Prostate gland (tissue), 2 donors: ENCODE measurements around the gene PTPRM. TPM values are rescaled to one million over a fixed set of nuclear protein-coding genes. Genes with fewer than 3 reads are reported as not detected.

Source experiments
- DNase-seq: peaks from one replicate; pipeline ENCODE4 v3.0.0-alpha.2; 2019; ENCODE audit warnings: low spot score
- H3K27ac ChIP-seq, 2 donors: fragments of 200-600 bp; sonication (generic); 2 replicates each; pipeline ENCODE4 v1.5.1; 2017 to 2019
- H3K27me3 ChIP-seq: fragments of 200-600 bp; sonication (generic); replicated peaks from 2 replicates; pipeline ENCODE4 v1.5.1; 2019; ENCODE audit not compliant: insufficient read depth
- H3K36me3 ChIP-seq, 2 donors: fragments of 200-600 bp; sonication (generic); 1 replicate in 1 of 2; 2 replicates in 1 of 2; pipeline versions ENCODE4 v1.5.1 to v1.8.1; 2017 to 2019
- H3K4me1 ChIP-seq: fragments of 200-600 bp; sonication (generic); replicated peaks from 2 replicates; pipeline ENCODE4 v1.5.1; 2019
- H3K4me3 ChIP-seq, 2 donors: fragments of 200-600 bp; sonication (generic); 2 replicates each; pipeline ENCODE4 v1.5.1; 2017 to 2019
- H3K9me3 ChIP-seq: fragments of 200-600 bp; sonication (generic); 2 replicates; pipeline ENCODE4 v1.5.1; 2017
- POLR2A ChIP-seq: fragments of 450-650 bp; IDR thresholded peaks from one replicate; pipeline ENCODE4 v1.6.1; 2016; ENCODE audit warnings: antibody characterized with exemption, mild to moderate bottlenecking
- POLR2AphosphoS5 ChIP-seq: sonication (generic); formaldehyde crosslinking; IDR thresholded peaks from one replicate; pipeline ENCODE4 v1.6.1; 2017; ENCODE audit warnings: antibody characterized with exemption
- WGBS: methylation state at CpG from one replicate; pipeline ENCODE4 v1.1.5; 2018; 5-methylcytosine and 5-hydroxymethylcytosine counted together
- intact Hi-C: fragments of 100-400 bp; cut with DNase I; formaldehyde crosslinking; loops from one replicate; pipeline ENCODE4 v1.14.2; 2022
- total RNA-seq, 2 donors: library from RNA; depleted of rRNA; stranded (reverse); fragments of >200 nt; gene quantifications; one replicate each; pipeline ENCODE4 v1.1.0, GENCODE V29; 2016
- TF ChIP-seq, protein P1 (sequence below), 4 experiments: fragments of 200-600 bp in 2 of 4; fragments of 450-650 bp in 2 of 4; sonication (generic) in 2 of 4; IDR thresholded peaks; 1 replicate in 3 of 4; 2 replicates in 1 of 4; pipeline ENCODE4 v1.5.1; 2016 to 2019; ENCODE audit warnings: antibody characterized with exemption in 4 of 4, mild to moderate bottlenecking in 2 of 4, moderate library complexity in 2 of 4

The PTPRM gene
- total RNA-seq, 2 donors from 2014 or later = 32.9 to 92.6 TPM

DNA sequence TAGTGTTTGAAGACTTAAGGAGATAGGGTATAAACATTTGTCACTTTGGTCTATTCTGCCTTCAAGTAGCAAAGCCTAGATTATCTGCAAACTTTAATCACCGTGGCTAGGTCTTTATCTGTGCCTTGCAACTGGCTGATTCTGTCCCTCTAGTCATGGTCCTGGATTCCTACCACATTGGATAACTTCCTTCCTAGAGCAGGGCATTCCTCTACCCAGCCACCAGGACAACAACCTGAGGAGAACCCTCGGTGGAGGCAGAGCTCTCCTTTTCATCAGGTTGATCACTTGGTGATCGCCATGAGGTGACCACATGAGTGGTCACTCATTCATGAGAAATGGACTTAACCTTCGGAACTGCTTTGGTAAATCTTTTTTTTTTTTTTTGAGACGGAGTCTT is 25.3 kb upstream of the PTPRM start:
- no peaks in the 10 kb centered on the region for H3K27me3 ChIP-seq
- no peak overlapping the region for H3K27ac ChIP-seq
- H3K36me3 ChIP-seq = no peaks in the 10 kb centered on the region
- no peaks in the 10 kb centered on the region for H3K4me1 ChIP-seq
- no peak overlapping the region for H3K4me3 ChIP-seq
- intact Hi-C loops = no loop called here
- no peak for DNase-seq
- WGBS = 94% methylated on average over 5 of the region's 5 CpGs
- TF ChIP-seq POLR2A (no peak), POLR2AphosphoS5 (no peak)
- TF ChIP-seq, protein P1, sequence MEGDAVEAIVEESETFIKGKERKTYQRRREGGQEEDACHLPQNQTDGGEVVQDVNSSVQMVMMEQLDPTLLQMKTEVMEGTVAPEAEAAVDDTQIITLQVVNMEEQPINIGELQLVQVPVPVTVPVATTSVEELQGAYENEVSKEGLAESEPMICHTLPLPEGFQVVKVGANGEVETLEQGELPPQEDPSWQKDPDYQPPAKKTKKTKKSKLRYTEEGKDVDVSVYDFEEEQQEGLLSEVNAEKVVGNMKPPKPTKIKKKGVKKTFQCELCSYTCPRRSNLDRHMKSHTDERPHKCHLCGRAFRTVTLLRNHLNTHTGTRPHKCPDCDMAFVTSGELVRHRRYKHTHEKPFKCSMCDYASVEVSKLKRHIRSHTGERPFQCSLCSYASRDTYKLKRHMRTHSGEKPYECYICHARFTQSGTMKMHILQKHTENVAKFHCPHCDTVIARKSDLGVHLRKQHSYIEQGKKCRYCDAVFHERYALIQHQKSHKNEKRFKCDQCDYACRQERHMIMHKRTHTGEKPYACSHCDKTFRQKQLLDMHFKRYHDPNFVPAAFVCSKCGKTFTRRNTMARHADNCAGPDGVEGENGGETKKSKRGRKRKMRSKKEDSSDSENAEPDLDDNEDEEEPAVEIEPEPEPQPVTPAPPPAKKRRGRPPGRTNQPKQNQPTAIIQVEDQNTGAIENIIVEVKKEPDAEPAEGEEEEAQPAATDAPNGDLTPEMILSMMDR (IDR thresholded peaks at IDR 0.05) = no peak
- no peaks in the 10 kb centered on the region for H3K9me3 ChIP-seq

DNA sequence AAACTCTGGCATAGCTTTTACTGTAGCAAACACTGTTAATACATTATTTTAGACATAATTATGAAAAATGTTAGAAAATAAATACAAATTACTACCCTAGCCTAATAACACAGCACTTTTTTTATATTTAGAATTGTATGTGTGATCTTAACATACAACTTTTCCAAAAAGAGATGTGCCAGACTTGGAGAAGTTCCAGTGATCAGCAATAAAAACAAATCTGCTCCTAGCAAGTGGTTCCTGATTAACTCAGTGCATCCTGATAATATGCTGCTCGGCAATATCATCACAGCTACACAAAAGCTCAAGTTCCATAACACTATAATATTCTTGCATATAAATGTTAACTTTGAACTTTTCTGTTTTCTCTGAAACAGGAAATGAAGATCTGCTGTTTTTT is 22.4 kb upstream of the PTPRM start:
- Histone ChIP-seq H3K27ac (no peak overlapping the region), H3K4me1 (no peaks in the 10 kb centered on the region), H3K27me3 (no peaks in the 10 kb centered on the region), H3K36me3 (no peaks in the 10 kb centered on the region), H3K4me3 (no peak overlapping the region), H3K9me3 (no peaks in the 10 kb centered on the region)
- TF ChIP-seq POLR2A = no peak
- TF ChIP-seq POLR2AphosphoS5 = no peak
- TF ChIP-seq, protein P1 (IDR thresholded peaks at IDR 0.05) = no peak
- no peak for DNase-seq
- intact Hi-C loops = no loop called here
- 86% methylated on average over 1 of the region's 1 CpG for WGBS

DNA sequence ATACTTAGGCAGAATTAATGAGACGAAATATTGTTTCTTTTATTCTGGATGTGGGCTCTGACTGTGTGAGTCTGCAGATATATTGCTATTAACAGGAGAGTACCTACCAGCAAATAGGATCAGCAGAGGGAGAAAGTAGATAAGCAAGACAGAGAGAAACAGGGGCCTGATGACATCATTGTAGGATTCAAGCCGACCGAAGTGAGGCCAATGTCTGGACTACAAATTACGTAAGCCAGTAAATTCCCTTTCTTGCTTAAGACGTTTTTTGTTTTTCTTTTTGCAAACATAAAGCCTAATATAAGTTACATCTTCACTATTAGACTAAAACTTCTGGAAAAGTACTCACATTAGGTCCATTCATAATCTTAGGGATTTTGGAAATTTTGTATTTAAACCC is 21.4 kb upstream of the PTPRM start:
- H3K9me3 ChIP-seq = no peaks in the 10 kb centered on the region
- DNase-seq = no peak
- H3K36me3 ChIP-seq = no peaks in the 10 kb centered on the region
- WGBS = 75% methylated on average over 5 of the region's 5 CpGs
- no peak overlapping the region for H3K27ac ChIP-seq
- intact Hi-C loops = no loop called here
- no peaks in the 10 kb centered on the region for H3K4me1 ChIP-seq
- no peaks in the 10 kb centered on the region for H3K27me3 ChIP-seq
- no peak overlapping the region for H3K4me3 ChIP-seq
- TF ChIP-seq, protein P1 (IDR thresholded peaks at IDR 0.05) = no peak
- TF ChIP-seq POLR2AphosphoS5 (no peak), POLR2A (no peak)

DNA sequence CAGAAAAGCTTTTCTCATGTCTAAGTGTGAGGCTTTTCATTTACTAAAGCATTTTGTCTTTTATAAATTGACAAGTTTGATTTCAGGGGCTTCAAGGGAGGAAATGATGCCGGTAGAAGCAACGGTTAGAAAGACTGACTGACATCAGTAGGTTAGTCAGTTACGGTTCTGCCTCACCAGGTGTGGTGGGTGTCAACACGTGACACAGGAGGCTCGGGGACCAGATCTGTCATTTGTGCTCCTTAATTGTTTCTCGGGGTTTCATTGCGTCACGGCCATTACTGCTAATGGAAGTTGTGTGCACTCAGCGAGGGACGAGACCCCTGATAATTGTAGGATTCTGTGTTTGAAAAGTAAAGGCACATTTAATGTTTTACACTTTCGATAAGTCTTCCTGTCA is 18.9 kb upstream of the PTPRM start:
- 73% methylated on average over 11 of the region's 11 CpGs for WGBS
- intact Hi-C loops = no loop called here
- H3K36me3 ChIP-seq = no peaks in the 10 kb centered on the region
- no peak overlapping the region for H3K4me3 ChIP-seq
- H3K4me1 ChIP-seq = no peaks in the 10 kb centered on the region
- TF ChIP-seq, protein P1 (IDR thresholded peaks at IDR 0.05) = no peak
- no peaks in the 10 kb centered on the region for H3K9me3 ChIP-seq
- no peak overlapping the region for H3K27ac ChIP-seq
- no peaks in the 10 kb centered on the region for H3K27me3 ChIP-seq
- DNase-seq = no peak

DNA sequence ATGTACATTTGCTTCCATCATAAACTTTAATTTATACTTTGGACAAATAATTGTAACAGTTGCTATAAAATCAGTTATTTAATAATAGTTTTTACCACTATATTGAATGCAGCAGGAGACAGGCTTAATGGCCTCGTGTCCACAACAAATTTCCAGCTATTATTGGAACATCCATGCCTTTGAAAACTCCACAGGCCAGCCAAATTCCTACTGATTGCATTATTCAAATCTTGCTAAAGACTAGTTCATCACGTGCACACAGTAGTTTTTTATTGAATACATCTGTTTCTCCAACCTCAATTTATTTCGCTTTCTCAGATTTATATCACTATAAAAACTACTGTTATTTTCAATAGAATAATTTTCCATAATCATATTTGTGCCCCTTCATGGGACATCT is 18.4 kb upstream of the PTPRM start:
- H3K27me3 ChIP-seq = no peaks in the 10 kb centered on the region
- no peak overlapping the region for H3K27ac ChIP-seq
- 70% methylated on average over 3 of the region's 3 CpGs for WGBS
- TF ChIP-seq, protein P1 (IDR thresholded peaks at IDR 0.05) = no peak
- TF ChIP-seq POLR2AphosphoS5 (no peak), POLR2A (no peak)
- no peak overlapping the region for H3K4me3 ChIP-seq
- intact Hi-C loops = no loop called here
- no peaks in the 10 kb centered on the region for H3K9me3 ChIP-seq
- H3K36me3 ChIP-seq = no peaks in the 10 kb centered on the region
- no peaks in the 10 kb centered on the region for H3K4me1 ChIP-seq
- DNase-seq = no peak
